Loucy (cell line): ENCODE results near the gene FGF9.

ENCODE experiments used
- EZH2phosphoT487 ChIP-seq: fragments of 200-600 bp; IDR thresholded peaks from 2 replicates; pipeline ENCODE4 v1.6.1; 2018; ENCODE audit warnings: antibody characterized with exemption, mild to moderate bottlenecking, moderate library complexity, borderline replicate concordance
- TF ChIP-seq, protein P1 (sequence below): fragments of 200-600 bp; sonication (generic); conservative IDR thresholded peaks from 2 replicates; pipeline ENCODE4 v1.5.1; 2014; ENCODE audit warnings: mild to moderate bottlenecking, antibody characterized with exemption, low read length

DNA sequence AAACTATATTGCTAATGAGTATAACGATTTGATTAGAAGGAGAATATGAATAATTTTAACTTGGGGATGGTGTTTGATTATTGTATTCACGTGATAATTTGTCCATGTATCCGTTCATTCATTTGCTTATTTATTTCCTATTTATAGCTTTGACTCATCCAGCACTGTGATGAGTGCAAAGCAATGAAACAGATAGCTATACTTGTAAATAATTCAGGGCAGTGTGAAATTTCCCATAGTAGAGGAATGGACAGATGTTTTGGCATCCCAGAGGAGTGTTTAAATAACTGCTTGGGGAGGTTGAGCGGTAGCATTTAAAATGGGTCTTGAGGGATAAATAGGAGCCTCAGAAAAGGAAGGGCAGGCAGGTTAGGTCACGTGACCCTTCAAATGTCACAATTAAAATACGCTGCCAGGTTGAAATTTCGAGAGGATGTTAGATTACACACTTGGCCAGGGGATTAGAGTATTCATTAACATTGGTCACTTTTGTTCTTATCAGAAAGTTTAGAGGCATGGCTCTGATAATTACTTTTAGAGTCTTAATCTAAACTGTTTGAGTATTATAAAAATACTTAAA, 14.7 kb downstream of the FGF9 start:
- TF ChIP-seq, protein P1, sequence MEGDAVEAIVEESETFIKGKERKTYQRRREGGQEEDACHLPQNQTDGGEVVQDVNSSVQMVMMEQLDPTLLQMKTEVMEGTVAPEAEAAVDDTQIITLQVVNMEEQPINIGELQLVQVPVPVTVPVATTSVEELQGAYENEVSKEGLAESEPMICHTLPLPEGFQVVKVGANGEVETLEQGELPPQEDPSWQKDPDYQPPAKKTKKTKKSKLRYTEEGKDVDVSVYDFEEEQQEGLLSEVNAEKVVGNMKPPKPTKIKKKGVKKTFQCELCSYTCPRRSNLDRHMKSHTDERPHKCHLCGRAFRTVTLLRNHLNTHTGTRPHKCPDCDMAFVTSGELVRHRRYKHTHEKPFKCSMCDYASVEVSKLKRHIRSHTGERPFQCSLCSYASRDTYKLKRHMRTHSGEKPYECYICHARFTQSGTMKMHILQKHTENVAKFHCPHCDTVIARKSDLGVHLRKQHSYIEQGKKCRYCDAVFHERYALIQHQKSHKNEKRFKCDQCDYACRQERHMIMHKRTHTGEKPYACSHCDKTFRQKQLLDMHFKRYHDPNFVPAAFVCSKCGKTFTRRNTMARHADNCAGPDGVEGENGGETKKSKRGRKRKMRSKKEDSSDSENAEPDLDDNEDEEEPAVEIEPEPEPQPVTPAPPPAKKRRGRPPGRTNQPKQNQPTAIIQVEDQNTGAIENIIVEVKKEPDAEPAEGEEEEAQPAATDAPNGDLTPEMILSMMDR = no peak
- TF ChIP-seq EZH2phosphoT487 = no peak
